NCI-H1694 treated with DMSO at 0.1 percent for 48 hours (cell line): ENCODE data around the gene RFTN1.

Source experiments
- DNase-seq: peaks from one replicate; lab custom pipeline; 2025; lab: John Stamatoyannopoulos, UW

The RFTN1 gene, protein sequence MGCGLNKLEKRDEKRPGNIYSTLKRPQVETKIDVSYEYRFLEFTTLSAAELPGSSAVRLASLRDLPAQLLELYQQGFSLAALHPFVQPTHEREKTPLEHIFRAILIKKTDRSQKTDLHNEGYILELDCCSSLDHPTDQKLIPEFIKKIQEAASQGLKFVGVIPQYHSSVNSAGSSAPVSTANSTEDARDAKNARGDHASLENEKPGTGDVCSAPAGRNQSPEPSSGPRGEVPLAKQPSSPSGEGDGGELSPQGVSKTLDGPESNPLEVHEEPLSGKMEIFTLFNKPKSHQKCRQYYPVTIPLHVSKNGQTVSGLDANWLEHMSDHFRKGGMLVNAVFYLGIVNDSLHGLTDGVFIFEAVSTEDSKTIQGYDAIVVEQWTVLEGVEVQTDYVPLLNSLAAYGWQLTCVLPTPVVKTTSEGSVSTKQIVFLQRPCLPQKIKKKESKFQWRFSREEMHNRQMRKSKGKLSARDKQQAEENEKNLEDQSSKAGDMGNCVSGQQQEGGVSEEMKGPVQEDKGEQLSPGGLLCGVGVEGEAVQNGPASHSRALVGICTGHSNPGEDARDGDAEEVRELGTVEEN

DNA sequence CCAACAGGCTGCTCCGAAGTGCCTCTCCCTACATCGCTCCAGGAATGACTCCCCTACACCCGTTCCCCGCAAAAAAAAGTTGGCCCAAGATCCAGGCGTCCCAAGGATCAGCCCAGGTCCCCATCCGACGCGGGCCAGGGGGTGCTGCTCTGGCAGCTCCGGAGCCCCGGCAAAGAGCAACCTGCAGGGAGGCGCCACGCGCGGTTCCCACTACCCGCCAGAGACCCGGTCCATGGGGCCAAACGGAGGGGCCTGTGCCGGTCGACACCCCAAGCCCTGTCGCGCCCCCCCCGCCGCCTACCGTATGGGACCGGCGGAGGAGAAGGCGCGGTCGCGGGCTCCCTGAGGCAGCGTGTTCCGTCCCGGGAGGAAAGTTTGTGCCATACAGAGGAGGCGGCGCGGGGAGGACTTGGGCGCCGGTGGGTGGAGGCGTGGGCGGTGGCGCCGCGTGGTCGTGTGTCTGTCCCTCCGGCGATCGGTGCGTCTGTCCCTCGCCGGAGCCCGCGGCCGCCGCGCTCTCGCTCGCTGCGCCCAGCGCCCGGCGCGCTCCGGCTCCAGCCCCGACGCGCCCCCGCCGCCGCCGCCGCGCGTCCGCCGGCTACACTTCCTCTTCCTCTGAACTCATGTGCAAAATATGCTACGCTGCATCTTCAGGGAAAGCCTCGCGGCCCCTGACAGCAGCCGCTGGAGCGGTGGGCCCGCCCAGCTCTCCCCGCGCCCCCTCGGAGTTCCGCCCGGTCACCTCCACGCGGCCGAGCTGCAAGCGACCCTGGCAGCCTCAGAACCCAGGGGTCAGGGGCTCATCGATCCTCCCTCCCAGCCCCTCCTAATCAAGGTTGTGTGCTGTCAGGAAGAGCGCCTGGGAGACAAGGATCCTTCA, at the start of gene RFTN1:
TSS of gene RFTN1 (minus strand) at position 559 of the 880 bp plus-strand sequence. CDS start 19,830 bp downstream, outside the sequence.
- DNase-seq = no peak

DNA sequence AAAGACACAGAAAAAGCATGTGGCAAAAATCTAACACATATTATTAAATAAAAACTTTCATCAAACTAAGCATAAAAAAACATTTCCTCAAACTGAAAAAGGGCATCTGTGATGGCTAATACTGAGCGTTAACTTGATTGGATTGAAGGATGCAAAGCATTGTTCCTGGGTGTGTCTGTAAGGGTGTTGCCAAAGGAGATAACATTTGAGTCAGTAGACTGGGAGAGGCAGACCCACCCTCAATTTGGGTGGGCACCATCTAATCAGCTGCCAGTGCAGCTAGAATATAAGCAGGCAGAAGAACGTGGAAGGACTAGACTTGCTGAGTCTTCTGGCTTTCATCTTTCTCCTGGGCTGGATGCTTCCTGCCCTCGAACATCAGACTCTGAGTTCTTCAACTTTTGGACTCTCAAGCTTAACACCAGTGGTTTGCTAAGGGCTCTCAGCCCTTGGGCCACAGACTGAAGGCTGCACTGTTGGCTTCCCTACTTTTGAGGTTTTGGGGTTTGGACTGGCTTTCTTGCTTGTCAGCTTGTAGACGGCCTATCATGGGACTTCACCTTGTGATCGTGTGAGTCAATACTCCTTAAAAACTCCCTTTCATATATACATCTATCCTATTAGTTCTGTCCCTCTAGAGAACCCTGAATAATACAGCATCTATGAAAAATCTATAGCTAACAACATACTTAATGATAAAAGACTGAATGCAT, 46.3 kb upstream of the RFTN1 start:
- no peak for DNase-seq

DNA sequence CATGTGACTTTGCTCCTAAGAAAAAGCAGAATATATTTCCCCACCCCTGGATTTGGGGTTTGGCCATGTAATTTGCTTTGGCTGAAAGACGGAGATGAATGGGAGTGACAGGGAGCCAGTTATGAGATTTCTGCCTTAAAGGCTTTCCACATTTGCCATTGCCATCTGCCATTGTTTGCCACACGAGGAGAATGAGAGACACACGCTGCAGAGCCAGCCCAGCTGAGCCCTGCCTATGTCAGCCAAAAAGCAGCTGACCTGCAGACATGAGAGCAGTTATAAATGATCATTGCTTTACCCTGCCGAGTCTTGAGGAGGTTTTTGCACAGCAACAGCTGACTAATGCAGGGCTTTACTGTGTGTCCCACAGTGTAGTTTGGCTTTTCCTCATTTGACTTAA, 40.6 kb upstream of the RFTN1 start:
- DNase-seq = no peak

DNA sequence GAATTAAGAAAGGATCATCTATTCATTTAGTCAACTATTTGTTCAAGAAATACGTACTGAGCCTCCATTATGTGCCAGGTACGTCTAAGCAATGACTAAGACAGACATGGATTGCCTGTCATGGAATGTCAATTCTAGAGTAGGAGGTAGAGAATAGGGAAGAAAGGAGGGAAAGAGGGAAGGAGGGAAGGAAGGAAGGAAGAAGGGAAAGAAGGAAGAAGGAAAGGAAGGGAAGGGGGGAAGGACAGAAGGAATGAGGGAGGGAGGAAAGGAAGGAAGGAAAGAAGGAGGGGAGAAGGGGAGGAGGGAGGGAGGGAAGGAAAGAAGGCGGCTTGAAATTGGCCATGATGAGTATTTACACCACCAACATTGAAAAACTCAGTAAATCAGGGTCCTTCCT, 39.3 kb upstream of the RFTN1 start:
- no peak for DNase-seq

DNA sequence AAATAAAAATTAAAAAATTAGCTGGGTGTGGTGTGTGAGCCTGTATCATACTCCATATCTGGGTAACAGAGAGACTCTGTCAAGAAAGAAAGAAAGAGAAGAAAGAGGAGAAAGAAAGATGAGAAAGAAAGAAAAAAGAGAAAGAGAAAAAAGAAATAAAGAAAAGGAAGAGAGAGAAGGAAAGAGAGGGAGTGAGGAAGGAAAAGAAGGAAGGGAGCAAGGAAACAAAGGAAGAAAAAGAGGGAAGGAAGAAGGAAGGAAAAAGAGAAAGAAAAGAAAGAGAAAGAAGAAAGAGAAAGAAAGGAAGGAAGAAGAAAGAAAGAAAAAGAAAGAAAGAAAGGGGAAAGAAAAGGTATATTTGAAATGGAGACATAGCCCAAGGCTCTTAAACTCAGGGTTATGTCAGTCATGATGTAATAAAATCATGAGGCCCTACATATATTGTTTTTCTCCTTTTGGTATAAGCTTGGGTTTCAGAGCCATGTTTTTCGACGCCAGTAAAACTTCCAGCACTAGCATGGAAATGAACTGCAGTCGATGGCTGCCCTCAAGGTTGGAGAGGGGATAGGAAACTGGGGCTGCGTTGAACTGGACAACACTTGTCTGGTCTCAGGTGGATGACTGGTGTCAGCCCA, 38.0 kb upstream of the RFTN1 start:
- no peak for DNase-seq

DNA sequence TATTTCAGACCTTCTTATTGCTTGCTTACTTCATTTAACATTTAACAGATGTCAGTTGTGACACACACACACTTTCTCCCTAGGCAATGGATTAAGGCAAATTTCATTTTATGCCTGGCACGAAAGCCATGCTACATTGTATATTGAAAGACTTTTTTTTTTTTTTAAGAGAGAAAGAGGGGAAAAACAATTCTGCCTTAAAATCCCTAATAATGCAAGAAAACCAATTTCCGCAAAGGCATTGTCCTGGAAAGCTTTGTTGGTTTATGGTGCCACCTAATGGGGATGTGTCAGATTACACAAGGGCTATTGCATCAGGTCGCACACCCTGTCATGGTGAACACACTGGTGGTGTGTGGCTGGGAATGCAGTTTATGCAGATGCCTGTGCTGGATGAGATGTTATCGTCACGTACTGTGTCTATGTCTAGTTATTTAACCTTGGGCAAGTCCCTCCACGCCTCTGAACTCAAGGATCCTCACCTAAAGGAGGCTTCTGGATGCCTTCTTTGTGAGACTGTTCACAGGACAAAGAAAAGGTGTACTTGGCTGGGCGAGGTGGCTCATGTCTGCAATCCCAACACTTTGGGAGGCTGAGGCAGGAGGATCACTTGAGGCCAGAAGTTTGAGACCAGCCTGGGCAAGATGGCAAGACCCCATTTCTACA, 37.3 kb upstream of the RFTN1 start:
- peak; percentile 67 for DNase-seq

DNA sequence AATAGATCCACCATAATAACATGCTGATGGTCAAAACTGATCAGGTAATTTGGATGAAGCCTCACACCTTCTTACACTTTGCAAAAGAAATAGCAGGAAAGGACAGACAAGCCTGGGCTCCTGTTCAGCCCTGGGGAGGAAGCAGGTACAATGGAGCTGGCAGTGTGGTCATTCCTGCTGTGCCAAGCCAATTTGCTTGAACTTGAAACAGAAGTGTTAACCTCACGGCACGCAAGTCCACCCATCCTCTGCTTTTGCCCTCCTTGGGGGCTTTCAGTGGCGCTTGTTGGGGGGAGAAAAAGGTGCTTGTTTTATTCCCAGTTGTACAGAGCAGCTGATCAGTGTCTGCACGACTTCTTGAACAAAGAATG, 36.8 kb upstream of the RFTN1 start:
- DNase-seq = no peak

DNA sequence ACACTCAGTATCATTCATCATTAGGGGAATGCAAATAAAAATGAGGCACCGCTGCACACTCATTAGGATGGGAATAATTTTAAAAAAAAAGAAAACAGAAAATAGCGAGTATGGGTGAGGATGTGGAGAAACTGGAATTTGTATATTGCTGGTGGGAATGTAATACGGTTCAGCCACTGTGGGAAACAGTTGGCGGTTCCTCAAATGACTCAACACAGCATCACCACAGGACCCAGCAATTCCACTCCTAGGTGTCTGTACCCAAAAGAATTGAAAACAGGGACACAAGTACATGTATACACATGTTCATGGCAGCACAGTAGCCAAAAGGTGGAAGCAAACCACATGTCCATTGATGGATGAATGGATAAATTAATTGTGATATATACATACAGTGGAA, 35.2 kb upstream of the RFTN1 start:
- no peak for DNase-seq

DNA sequence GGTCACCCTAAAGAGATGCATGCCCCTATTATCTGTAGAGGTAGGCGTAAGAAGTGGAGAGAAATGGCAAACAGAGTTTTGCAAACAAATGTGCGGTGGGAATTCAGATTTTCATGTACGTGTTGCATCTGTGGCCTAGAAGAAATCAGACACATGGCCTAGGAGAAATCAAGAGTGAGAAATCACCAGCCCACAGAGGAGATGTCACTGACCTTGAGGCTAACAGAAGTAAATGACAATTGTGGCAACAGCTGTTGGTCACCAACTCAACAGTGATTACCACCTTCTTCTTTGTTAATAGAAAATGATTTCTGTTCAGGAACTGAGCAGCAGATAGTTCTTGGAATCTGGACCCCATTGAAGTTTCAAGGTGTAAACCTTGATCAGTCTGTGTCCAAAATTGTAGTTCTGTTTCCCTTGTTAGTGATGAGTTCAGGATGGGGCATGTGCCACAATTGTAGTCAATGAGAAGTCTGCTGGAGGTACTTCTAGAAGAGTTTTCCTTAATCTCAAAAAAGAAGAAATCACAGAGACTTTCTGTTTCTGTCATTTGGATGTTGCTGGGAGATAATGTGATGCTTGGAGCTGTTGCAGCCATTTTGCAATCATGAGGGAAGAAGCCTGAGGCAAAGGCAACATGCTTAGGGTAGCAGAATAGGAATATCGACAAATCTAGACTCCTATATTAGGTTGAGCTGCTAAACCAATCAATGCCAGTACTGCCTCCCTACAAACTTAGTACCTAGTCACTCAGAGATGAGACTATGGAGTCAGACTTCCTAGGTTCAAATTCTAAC, 34.3 kb upstream of the RFTN1 start:
- no peak for DNase-seq

DNA sequence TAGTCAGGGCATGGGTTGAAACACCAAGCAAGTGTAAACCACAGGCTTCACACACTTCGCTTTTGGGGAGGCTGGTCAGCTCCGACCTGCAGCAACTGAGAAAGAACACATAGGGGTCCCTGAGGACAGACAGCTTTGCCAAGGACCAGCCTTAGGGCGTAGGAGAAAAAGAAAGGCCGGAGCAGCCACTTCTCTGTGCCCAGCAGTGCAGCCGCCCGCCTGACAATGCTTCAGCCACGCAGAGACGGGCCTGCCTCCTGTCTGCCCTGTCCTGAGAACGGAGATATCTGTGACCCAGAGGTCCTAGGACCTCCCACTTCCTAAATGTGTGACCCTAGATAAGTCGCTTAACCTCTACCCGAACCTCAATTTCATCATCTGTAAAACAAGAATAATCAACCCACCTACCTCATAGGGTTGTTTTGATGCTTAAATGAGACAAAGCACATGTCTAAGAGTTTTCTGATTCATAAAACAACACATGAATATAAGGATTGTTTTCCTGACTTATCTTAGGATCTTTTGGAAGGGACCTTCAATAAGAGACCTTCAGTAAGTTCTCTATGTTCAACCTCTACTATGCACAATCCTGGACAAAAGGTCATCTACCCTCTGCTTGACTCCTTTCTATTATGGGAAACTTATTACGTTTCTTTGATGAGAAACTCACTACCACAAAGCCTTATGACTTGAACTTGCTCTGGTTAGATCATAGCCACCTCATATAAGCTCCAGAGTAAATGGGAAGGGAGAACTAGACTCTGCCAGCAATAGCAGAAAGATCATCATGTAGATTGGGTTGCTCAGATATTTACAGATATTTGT, 32.9 kb upstream of the RFTN1 start:
- DNase-seq = no peak

DNA sequence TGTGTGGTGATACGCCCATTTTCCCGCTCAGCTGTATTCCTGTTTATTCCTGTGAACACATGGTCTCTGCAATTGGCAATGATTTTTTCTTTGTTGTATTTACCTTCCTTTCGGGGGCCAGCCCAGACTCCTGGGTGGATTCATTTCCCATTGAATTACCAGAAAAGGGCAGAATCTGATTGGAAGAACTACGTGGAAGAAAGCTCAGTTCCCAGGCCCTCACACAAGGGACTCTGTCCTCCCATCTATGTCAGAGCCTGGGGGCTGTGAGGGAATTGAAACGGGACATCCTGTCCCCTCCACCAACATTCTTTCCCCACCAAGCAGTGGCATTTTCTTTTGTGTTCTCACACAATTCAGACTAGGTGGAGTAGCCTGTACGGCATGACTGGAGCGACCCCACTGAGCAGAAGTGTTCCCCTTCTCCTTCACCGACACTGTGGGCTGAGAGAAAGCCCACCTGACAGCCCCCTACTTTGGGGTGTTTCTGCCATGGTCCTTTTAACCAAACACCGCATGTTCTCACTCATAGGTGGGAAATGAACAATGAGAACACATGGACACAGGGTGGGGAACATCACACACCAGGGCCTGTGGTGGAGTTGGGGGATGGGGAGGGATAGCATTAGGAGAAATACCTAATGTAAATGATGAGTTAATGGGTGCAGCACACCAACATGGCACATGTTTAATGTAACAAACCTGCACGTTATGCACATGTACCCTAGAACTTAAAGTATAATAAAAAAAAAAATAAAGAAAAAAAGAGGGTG, 32.1 kb upstream of the RFTN1 start:
- no peak for DNase-seq

DNA sequence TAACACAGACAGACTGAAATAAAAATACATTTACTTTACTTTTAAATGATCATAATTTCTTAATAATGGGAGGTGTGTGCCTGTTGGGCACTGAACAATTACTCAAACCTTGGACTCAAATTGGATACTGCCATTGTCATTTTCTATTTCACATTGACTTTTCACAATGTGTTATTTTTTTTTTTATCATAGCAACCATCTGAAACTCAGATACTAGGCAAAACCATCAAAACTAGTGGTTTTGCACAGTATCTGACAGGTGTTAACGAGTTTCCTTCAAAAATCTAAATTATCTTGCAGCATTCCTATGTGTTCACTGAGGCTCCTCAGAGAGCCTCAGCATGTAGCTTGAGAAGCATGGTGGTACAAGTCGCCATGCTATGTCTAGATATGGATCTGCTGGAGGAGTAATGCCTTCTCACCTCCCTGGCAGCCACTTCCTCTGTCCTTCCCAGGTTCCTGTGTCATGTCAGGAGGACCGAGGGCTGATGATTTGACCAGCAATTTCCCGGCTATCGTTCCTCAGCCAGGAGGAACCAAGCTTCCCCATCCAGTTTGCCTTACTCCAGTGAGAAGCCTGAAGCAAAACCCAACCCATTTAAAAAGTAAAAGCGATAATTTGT, 29.9 kb upstream of the RFTN1 start:
- no peak for DNase-seq

DNA sequence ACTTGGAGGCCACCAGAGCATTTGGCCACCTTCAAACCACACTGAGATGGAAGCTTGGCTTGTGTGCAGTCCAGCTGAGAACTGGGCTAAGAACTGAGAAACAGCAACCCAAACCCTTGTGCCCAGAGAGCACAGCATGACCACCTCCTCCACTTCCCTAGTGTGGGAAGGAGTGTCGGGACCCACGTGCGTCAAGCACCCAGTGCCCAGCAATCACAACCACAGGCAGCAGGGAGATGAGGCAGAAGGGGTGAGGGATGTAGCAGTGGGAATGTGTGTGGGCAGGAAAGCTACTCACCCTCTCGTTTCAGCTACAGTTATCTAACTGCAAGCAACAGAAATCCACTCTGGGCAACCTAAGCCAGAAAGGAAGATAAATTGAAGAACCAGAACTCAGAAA, 25.0 kb upstream of the RFTN1 start:
- DNase-seq = no peak

DNA sequence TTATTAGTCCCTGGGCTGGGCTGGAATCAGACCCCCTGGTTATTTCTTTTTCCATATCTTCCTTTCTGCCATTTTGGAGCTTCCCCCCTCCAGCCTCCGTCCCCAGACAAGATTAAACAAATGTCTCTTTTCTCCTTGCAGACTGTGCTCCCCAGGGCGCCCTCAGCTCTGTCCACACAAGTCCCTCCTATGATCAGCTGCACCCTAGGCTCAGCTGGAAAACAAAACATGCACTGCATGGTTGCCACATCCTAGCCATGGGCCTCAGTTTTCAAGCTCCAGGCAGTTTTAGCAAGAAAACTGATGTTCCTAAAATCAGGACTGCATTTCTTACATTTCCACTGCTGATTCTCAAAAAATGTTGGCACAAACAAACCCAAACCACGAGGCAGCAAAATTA, 23.5 kb upstream of the RFTN1 start:
- no peak for DNase-seq

DNA sequence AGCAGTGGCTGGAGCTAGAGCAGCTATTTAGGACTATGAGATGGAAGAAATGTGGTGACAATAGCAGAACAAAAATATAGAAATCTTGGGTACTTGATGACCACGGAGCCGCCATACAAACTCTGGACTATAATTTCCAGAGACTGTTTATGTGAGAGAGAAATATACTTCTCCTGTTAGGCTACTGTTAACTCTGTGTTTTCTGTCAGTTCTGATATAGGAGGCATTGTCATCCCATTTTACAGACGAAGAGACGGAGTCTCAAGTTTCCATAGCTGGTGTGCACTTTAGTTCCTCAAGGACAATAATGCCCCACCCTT, 22.8 kb upstream of the RFTN1 start:
- DNase-seq = no peak

DNA sequence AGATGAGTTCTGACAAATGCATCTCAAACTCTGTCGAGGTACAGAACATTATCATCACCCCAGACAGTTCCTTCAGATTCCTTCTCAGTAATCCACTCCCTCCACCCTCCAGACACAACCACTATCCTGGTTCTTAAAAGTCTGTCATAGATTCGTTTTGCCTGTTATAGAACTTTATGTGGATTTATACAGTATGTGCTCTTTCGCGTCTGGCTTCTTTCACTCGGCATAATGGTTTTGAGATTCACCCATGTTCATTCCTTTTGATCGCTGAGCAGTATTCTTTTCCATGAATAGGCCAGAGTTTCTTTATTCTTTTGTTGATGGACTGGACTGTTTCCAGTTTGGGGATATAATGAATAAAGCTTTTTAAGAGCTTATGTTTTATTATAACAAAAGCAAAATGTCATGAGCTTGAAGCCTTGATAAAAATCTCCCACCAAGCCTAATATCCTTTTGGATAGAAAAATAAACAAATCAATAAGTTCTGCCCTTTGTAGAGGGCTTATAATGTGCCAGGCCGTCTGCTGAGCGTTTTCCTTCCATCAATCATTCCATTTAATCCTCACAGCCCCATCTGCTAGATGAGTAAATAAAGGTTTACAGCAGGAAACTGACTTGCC, 21.3 kb upstream of the RFTN1 start:
- no peak for DNase-seq

DNA sequence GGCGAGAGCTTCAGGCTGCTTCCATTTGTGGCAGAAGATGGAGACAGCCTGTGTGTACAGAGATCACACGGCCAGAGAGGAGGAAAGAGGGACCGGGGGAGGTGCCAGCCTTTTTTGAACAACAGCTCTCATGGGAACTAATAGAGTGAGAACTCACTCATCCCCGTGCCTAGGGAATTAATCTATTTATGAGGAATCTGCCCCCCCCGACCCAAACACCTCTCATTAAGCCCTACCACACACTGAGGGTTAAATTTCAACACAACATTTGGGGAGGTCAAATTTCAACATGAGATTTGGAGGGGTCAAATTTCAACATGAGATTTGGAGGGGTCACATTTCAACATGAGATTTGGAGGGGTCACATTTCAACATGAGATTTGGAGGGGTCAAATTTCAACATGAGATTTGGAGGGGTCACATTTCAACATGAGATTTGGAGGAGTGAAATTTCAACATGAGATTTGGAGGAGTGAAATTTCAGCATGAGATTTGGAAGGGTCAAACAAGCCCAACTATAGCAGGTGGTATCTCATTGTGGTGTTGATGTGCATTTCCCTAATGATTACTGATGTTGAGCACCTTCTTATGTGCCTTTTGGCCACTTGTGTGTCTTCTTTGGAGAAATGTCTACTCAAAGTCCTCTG, 20.6 kb upstream of the RFTN1 start:
- no peak for DNase-seq
